Iris pigment epithelial cell (primary cell): Measurements from ENCODE around the gene HSD3B7.

Experiments used
- DNase-seq: peaks from one replicate; pipeline ENCODE4 v3.0.0-alpha.2; 2011; ENCODE audit warnings: low read depth

Gene HSD3B7

GRCh38 chr16:30957456-30958174 lies 27.4 kb upstream of the HSD3B7 start, which contains the start of gene SETD1A:
Gene SETD1A, plus strand, starts transcription at chr16:30957754. Its CDS starts 978 bp downstream, at chr16:30958732.
- peak; percentile 96 for DNase-seq

- DNase-seq = peak; percentile 47
These were observed 26.6 kb upstream of the HSD3B7 start for GRCh38 chr16:30958175-30959079.

GRCh38 chr16:30961384-30961783 lies 23.6 kb upstream of the HSD3B7 start:
- no peak for DNase-seq

GRCh38 chr16:30963925-30964511 lies 21.0 kb upstream of the HSD3B7 start:
- no peak for DNase-seq

GRCh38 chr16:30964574-30965226 lies 20.3 kb upstream of the HSD3B7 start:
- DNase-seq = no peak

- DNase-seq = no peak
These were observed 19.6 kb upstream of the HSD3B7 start for GRCh38 chr16:30965436-30965835.

- DNase-seq = no peak
These were observed 18.9 kb upstream of the HSD3B7 start for GRCh38 chr16:30966033-30966619.

GRCh38 chr16:30967795-30968194 lies 17.2 kb upstream of the HSD3B7 start:
- DNase-seq = no peak

- DNase-seq = no peak
These were observed 15.7 kb upstream of the HSD3B7 start for GRCh38 chr16:30969246-30969842.

GRCh38 chr16:30971298-30971697 lies 13.7 kb upstream of the HSD3B7 start:
- no peak for DNase-seq

- peak; percentile 63 for DNase-seq
These were observed 12.1 kb upstream of the HSD3B7 start for GRCh38 chr16:30972872-30973271.

- no peak for DNase-seq
These were observed 10.7 kb upstream of the HSD3B7 start for GRCh38 chr16:30974348-30974747.

- no peak for DNase-seq
These were observed 8.5 kb upstream of the HSD3B7 start for GRCh38 chr16:30976486-30976885.

GRCh38 chr16:30977502-30977901 lies 7.5 kb upstream of the HSD3B7 start:
- no peak for DNase-seq

- DNase-seq = no peak
These were observed 5.6 kb upstream of the HSD3B7 start for GRCh38 chr16:30979170-30980022.

GRCh38 chr16:30980023-30980371 lies 5.0 kb upstream of the HSD3B7 start:
- no peak for DNase-seq

GRCh38 chr16:30980434-30980833 lies 4.6 kb upstream of the HSD3B7 start:
- DNase-seq = no peak

- DNase-seq = no peak
These were observed 4.0 kb upstream of the HSD3B7 start for GRCh38 chr16:30980959-30981358.

- no peak for DNase-seq
These were observed 2.3 kb upstream of the HSD3B7 start for GRCh38 chr16:30982548-30983288.
